Sigmoid colon (tissue), 4 donors: ENCODE data around the gene PACRG.

ENCODE experiments used
- CTCF ChIP-seq, 4 experiments: fragments of 450-650 bp in 3 of 4; fragments of 200-600 bp in 1 of 4; IDR thresholded peaks; one replicate each; pipeline ENCODE4 v1.5.1; 2016 to 2019; ENCODE audit warnings: antibody characterized with exemption in 4 of 4, mild to moderate bottlenecking in 3 of 4, moderate library complexity in 2 of 4
- POLR2A ChIP-seq, 2 donors: fragments of 450-650 bp; IDR thresholded peaks; one replicate each; pipeline ENCODE4 v1.6.1; 2016; ENCODE audit warnings: antibody characterized with exemption in 2 of 2, mild to moderate bottlenecking in 2 of 2, moderate library complexity in 2 of 2
- POLR2AphosphoS5 ChIP-seq, 4 donors: sonication (generic); formaldehyde crosslinking; IDR thresholded peaks; one replicate each; pipeline ENCODE4 v1.6.1; 2017; ENCODE audit warnings: antibody characterized with exemption in 4 of 4

DNA sequence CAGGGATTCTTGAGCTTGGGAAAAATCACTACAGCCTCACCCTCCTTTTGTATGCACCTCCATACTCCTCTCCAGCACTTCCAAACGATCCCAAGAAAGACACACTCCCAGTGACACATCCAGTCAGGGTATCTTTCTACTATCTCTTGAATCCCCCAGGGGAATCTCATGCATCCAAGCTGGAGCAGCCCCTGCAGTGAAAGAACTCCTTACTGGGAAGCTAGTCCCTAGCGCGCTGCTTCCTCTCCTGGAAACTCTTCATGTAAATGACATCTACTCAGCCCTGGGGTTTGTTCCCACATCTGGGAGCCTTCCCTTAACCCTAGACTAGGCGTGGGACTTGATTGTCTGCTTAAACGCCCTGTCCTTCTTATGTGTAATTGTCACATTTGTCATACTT is 357.7 kb downstream of the PACRG start:
- TF ChIP-seq POLR2A (IDR thresholded peaks at IDR 0.05), result no peak
- no peak for TF ChIP-seq CTCF (IDR thresholded peaks at IDR 0.05)
- no peak for TF ChIP-seq POLR2AphosphoS5 (IDR thresholded peaks at IDR 0.05)
